BLaER1 (cell line): ENCODE measurements around the gene RPL13A.
"Not testable (repeated sequence)": the region's sequence is repeated elsewhere in the genome, so short reads cannot be mapped to it uniquely, and the experiment has no call there.

Experiments used
- H3K27ac ChIP-seq: shearing (Covaris generic); formaldehyde crosslinking; 2 replicates; pipeline ENCODE4 v1.8.1; 2022
- H3K27me3 ChIP-seq: shearing (Covaris generic); formaldehyde crosslinking; 2 replicates; pipeline ENCODE4 v1.8.1; 2022
- H3K36me3 ChIP-seq: shearing (Covaris generic); formaldehyde crosslinking; 2 replicates; pipeline ENCODE4 v1.8.1; 2022
- H3K4me1 ChIP-seq: shearing (Covaris generic); formaldehyde crosslinking; 2 replicates; pipeline ENCODE4 v1.8.1; 2022
- H3K4me2 ChIP-seq: shearing (Covaris generic); formaldehyde crosslinking; 2 replicates; pipeline ENCODE4 v1.8.1; 2022
- H3K4me3 ChIP-seq: shearing (Covaris generic); formaldehyde crosslinking; 2 replicates; pipeline ENCODE4 v1.8.1; 2022
- H3K9ac ChIP-seq: shearing (Covaris generic); formaldehyde crosslinking; 2 replicates; pipeline ENCODE4 v1.8.1; 2022
- H3K9me3 ChIP-seq: shearing (Covaris generic); formaldehyde crosslinking; 2 replicates; pipeline ENCODE4 v1.8.1; 2022
- H4K20me1 ChIP-seq: shearing (Covaris generic); formaldehyde crosslinking; 2 replicates; pipeline ENCODE4 v1.8.1; 2022
- Cebpa-rat ChIP-seq: shearing (Covaris generic); IDR thresholded peaks from 2 replicates; pipeline ENCODE4 v1.8.1; 2022

Gene RPL13A

DNA sequence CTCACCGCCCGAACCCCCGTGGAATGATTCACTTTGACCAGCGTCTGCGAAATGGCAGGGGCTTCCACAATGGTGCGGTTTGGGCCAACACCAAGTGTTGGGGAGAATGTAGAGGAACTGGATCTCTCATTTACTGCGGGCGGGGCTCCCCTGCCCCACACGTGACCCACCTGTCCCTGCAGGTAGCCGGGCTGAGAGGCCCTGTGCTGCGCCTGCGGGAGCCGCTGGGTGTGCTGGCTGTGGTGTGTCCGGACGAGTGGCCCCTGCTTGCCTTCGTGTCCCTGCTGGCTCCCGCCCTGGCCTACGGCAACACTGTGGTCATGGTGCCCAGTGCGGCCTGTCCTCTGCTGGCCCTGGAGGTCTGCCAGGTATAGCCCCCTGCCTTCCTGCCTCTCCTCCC is 19.2 kb upstream of the RPL13A start:
- peaks cover 34% of the 10 kb centered on the region for H3K36me3 ChIP-seq
- H3K4me3 ChIP-seq: no peak overlapping the region
- TF ChIP-seq Cebpa-rat: no peak
- peak overlapping the region; percentile 74 for H3K27ac ChIP-seq
- peaks cover 7% of the 10 kb centered on the region; the same call in 1 of the 2 replicates for H4K20me1 ChIP-seq
- no peaks in the 10 kb centered on the region for H3K27me3 ChIP-seq
- no peaks in the 10 kb centered on the region for H3K9me3 ChIP-seq
- H3K9ac ChIP-seq: no peak overlapping the region
- H3K4me2 ChIP-seq: peak overlapping the region; percentile 94
- peaks cover 69% of the 10 kb centered on the region for H3K4me1 ChIP-seq

DNA sequence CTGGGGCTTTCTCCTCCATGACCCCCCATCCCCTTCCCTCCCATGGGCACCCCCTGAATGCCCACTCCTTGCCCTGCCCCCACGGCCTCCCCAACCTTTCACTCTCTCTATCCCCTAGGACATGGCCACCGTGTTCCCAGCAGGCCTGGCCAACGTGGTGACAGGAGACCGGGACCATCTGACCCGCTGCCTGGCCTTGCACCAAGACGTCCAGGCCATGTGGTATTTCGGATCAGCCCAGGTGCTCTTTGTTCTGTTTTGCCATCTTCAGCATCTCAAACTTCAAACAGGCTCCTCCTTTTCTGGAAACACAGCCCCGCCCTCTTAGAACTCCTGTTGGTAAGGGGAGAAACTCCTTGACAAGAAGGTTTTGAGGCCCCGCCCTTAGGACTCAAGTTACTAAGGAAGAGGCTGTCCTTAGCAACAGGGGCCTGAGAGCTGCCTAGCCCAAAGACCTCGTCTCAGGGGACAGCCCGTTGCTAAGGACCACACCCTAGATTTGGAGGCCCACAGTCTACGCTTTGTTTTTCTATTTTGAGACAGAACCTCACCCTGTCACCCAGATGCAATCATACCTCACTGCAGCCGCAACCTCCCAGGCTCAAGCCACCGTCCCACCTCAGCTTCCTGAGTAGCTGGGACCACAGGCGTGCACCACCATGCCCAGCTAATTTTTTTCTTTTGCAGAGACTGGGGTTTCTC is 18.5 kb upstream of the RPL13A start:
- Histone ChIP-seq H3K27ac (peak overlapping the region; percentile 89), H3K4me2 (peak overlapping the region; percentile 94), H3K4me3 (peak overlapping the region; percentile 37; the same call in 1 of the 2 replicates)

DNA sequence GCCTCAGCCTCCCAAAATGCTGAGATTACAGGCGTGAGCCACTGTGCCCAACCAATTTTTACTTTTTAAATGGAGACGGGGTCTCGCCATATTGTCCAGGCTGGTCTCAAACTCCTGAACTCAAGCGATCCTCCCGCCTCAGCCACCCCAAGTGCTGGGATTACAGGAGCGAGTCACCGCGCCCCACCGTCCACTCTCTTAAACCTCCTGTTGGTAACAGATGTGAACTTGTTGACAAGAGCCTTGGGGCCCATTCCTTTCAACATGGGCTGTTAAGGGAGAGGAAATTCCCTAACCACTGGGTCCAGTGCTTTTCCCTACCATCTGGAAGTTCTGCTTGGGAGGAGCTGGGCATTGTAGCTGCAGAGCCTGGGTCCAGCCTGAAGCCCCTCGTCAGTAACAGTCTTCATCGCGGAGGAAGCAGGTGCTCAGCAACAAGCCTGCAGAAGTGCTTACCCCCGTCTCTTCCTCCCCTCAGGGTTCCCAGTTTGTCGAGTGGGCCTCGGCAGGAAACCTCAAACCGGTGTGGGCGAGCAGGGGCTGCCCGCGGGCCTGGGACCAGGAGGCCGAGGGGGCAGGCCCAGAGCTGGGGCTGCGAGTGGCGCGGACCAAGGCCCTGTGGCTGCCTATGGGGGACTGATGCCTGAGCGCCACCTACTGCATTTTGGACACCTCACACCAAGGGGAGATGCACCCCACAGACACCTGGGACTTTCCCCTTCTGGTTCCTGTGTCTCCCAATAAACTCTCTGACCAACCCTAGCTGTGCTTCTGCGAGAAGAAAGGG is 17.4 kb upstream of the RPL13A start:
- Histone ChIP-seq H4K20me1 (peaks cover 7% of the 10 kb centered on the region; the same call in 1 of the 2 replicates), H3K9me3 (no peaks in the 10 kb centered on the region), H3K4me1 (peaks cover 77% of the 10 kb centered on the region), H3K4me2 (peak overlapping the region; percentile 94), H3K4me3 (peak overlapping the region; percentile 37; the same call in 1 of the 2 replicates), H3K27ac (peak overlapping the region; percentile 89), H3K9ac (peak overlapping the region; percentile 59; the same call in 1 of the 2 replicates), H3K36me3 (peaks cover 20% of the 10 kb centered on the region), H3K27me3 (no peaks in the 10 kb centered on the region)
- no peak for TF ChIP-seq Cebpa-rat

More for the DNA sequence above, 18.5 kb upstream of the RPL13A start:
- Histone ChIP-seq H3K9ac (peak overlapping the region; percentile 59; the same call in 1 of the 2 replicates), H3K27me3 (no peaks in the 10 kb centered on the region), H3K36me3 (peaks cover 31% of the 10 kb centered on the region), H3K4me1 (peaks cover 74% of the 10 kb centered on the region), H4K20me1 (peaks cover 7% of the 10 kb centered on the region; the same call in 1 of the 2 replicates), H3K9me3 (no peaks in the 10 kb centered on the region)
- no peak for TF ChIP-seq Cebpa-rat

DNA sequence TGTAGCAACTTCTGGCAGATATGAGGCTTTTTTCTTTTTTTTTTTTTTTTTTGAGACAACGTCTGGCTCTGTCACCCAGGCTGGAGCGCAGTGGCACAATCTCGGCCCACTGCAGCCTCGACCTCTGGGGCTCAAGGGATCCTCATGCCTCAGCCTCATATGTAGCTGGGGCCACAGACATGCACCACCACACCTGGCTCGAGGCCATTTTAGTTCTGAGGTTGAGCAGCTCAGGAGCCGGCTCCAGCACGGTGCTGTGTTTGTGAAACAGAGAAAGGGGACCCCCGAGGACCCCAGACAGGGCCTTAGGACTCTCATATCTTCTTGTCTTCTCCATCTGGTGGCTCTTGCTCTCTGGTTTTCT is 16.8 kb upstream of the RPL13A start:
- no peak for TF ChIP-seq Cebpa-rat
- Histone ChIP-seq H3K4me2 (peak overlapping the region; percentile 94), H3K4me1 (peaks cover 83% of the 10 kb centered on the region), H4K20me1 (peaks cover 7% of the 10 kb centered on the region; the same call in 1 of the 2 replicates), H3K27ac (peak overlapping the region; percentile 89), H3K9me3 (no peaks in the 10 kb centered on the region), H3K36me3 (peaks cover 14% of the 10 kb centered on the region), H3K4me3 (0 out of 2 replicates have a peak overlapping the region, but pooled peaks have one; percentile 37), H3K27me3 (no peaks in the 10 kb centered on the region), H3K9ac (peak overlapping the region; percentile 59)

DNA sequence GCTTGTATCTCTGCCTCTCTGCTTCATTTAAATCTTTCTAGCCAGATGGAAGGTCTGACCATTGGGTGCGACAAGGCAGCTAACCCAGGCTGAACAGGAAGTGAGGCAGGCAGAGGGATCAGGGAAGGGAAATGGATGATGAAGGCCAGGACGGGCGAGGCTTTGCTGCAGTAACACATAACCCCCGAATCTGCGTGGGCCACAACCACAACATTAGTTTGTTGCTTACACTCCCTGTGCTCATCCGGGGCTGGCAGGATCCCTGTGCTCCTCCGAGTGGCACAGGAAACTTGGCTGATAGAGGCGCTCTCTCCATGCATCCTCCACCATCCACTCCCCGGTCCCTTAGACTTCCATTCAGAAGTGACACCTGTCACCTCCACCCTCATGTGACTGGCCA is 14.5 kb upstream of the RPL13A start:
- Histone ChIP-seq H3K9ac (peak overlapping the region; percentile 71; the same call in 1 of the 2 replicates), H3K36me3 (no peaks in the 10 kb centered on the region), H3K27ac (peak overlapping the region; percentile 62), H3K4me1 (peaks cover 90% of the 10 kb centered on the region), H3K9me3 (no peaks in the 10 kb centered on the region), H3K4me2 (peak overlapping the region; percentile 95), H4K20me1 (peaks cover 7% of the 10 kb centered on the region; the same call in 1 of the 2 replicates), H3K4me3 (peak overlapping the region; percentile 65; the same call in 1 of the 2 replicates), H3K27me3 (no peaks in the 10 kb centered on the region)
- TF ChIP-seq Cebpa-rat: no peak

DNA sequence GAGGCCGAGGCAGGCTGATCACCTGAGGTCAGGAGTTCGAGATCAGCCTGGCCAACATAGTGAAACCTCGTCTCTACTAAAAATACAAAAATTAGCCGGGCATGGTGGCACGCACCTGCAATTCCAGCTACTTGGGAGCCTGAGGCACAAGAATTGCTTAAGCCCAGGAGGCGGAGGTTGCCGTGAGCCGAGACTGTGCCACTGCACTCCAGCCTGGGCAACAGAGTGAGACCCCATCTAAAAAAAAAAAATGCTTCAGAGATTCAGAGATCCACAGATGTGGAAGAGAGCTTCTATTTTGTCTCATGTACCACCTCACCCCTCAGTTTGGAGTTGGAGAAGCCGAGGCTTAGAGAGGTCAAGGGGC is 13.9 kb upstream of the RPL13A start:
- H3K36me3 ChIP-seq, H4K20me1 ChIP-seq, H3K27me3 ChIP-seq, H3K9me3 ChIP-seq: not testable (repeated sequence)
- peak overlapping the region; percentile 65 for H3K4me3 ChIP-seq
- peak overlapping the region; percentile 95 for H3K4me2 ChIP-seq
- H3K27ac ChIP-seq: peak overlapping the region; percentile 62
- H3K4me1 ChIP-seq: peaks cover 84% of the 10 kb centered on the region
- H3K9ac ChIP-seq: peak overlapping the region; percentile 71

DNA sequence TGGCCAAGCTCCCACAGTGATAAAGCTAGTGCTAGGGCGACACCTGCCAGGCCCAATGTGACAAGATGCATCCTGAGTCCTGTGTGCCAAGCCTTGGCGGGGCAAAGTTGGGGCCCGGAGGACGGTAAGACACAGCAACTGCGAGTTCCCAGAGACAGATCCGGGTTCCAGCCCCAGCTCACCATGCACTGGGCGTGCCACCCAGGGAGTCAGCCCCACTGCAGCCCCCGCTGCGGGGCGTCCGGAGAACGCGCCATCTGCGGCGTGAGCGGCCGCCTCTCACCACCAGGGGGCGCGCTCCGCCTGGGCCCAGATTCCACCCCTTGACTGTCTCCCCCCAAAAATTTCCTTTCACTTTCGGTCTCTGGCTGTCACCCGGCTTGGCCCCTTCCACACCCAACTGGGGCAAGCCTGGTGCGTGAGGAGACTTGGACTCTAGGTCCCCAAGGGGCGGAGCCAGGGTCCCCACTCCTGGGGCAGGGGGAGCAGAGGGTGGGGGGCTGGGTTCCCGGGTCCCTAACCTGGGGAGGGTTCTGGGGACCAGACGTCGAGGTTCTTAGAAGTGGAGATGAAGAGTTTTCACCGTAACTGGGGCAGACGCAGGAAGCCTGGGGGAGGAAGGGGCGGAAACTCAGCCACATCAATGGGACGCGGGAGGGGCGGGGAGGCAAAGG is 13.4 kb upstream of the RPL13A start, which contains the start of gene FLT3LG:
TSS of gene FLT3LG (plus strand) at position 348 of the 674 bp plus-strand sequence. CDS start 425 bp downstream, outside the sequence.
- TF ChIP-seq Cebpa-rat: no peak
- Histone ChIP-seq H3K9me3 (no peaks in the 10 kb centered on the region), H3K27ac (peak within 1 kb of the TSS; percentile 62), H3K4me2 (peak within 1 kb of the TSS; percentile 95), H4K20me1 (peaks cover 7% of the 10 kb centered on the region; the same call in 1 of the 2 replicates), H3K4me3 (peak within 1 kb of the TSS; percentile 65), H3K36me3 (no peaks in the 10 kb centered on the region), H3K9ac (peak within 1 kb of the TSS; percentile 71), H3K4me1 (peaks cover 79% of the 10 kb centered on the region), H3K27me3 (no peaks in the 10 kb centered on the region)

DNA sequence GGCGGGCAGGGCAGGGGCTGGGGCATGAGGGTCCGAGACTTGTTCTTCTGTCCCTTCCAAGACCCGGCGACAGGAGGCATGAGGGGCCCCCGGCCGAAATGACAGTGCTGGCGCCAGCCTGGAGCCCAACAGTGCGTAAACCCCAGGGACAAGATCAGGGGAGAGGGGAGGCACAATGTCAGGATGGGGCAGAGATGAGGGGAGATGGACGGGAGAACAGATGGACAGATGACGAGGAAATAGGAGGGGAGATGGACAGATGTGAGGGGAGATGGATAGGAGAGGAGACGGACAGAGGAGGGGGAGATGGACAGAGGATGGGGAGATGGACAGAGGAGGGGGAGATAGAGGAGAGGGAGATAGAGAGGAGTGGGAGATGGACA is 12.9 kb upstream of the RPL13A start:
- no peaks in the 10 kb centered on the region for H3K27me3 ChIP-seq
- no peaks in the 10 kb centered on the region for H3K36me3 ChIP-seq
- peak overlapping the region; percentile 51 for H3K27ac ChIP-seq
- H4K20me1 ChIP-seq: peaks cover 5% of the 10 kb centered on the region; the same call in 1 of the 2 replicates
- H3K4me1 ChIP-seq: peaks cover 74% of the 10 kb centered on the region
- no peak for TF ChIP-seq Cebpa-rat
- H3K4me2 ChIP-seq: peak overlapping the region; percentile 95
- peak overlapping the region; percentile 65 for H3K4me3 ChIP-seq
- no peaks in the 10 kb centered on the region for H3K9me3 ChIP-seq
- 0 out of 2 replicates have a peak overlapping the region, but pooled peaks have one; percentile 34 for H3K9ac ChIP-seq

DNA sequence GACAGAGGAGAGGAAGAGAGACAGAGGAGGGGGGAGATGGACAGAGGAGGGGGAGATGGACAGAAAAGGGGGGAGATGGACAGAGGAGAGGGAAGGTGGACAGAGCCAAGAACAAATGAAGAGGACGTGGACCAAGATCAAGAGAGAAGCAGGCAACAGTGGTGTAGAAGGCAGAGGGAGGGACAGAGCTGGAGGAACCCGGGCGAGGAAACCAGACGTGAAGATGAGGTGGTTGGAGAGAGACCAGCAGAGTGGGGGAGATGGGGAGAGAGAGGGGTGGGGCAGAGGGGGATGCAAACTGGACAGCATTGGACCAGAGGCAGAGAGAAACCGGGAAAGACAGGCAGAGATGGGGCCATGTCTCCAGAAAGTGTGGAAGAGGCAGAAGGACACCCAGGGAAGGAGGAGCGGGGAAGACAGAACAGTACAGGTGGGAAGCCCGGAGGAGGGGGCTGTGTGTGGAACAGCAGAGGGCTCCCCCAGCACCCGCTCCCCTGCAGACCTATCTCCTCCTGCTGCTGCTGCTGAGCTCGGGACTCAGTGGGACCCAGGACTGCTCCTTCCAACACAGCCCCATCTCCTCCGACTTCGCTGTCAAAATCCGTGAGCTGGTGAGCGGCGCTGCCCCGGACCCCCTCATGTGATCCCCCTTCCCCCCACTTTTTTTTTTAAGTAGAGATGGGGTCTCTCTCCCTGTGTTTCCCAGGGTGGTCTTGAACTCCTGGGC is 12.1 kb upstream of the RPL13A start:
- Histone ChIP-seq H3K9ac (peak overlapping the region; percentile 38; the same call in 1 of the 2 replicates), H3K4me1 (peaks cover 66% of the 10 kb centered on the region), H3K9me3 (no peaks in the 10 kb centered on the region), H3K27ac (peak overlapping the region; percentile 51), H3K36me3 (no peaks in the 10 kb centered on the region), H3K4me3 (no peak overlapping the region; the same call in 1 of the 2 replicates), H4K20me1 (no peaks in the 10 kb centered on the region), H3K4me2 (peak overlapping the region; percentile 95), H3K27me3 (no peaks in the 10 kb centered on the region)
- no peak for TF ChIP-seq Cebpa-rat
